ENCODE results near the gene TBCE. TPM values are rescaled to one million over a fixed set of nuclear protein-coding genes. Genes with fewer than 3 reads are reported as not detected.

The TBCE gene
- total RNA-seq, 1 experiment from 2014 or later = 20.8 TPM

- Histone ChIP-seq H2AFZ (ENCODE audit: low read depth, low read length, poor library complexity, severe bottlenecking) (peak within 1 kb of the TSS; percentile 46), H3K9me2 (ENCODE audit: insufficient read depth) (no peaks in the 10 kb centered on the region), H3K4me3 (replicated peaks in 1 of 2; ENCODE audit: low read depth in 1 of 2, low read length in 2 of 2) (peak within 1 kb of the TSS; percentile 95 to 99), H3K79me2 (ENCODE audit: insufficient read depth, low read length) (peaks cover 90% of the 10 kb centered on the region), H3K27ac (ENCODE audit: low read depth, low read length) (peak within 1 kb of the TSS; percentile 92), H4K20me1 (ENCODE audit: insufficient read depth) (no peaks in the 10 kb centered on the region), H3K27me3 (ENCODE audit: insufficient read depth, low read length) (no peaks in the 10 kb centered on the region), H3K4me1 (ENCODE audit: control insufficient read depth in 1 of 2, insufficient read depth in 2 of 2, low read length in 2 of 2) (peaks cover 3 to 22% of the 10 kb centered on the region in 2 experiments; a peak in 3 of 4 replicates), H3K9me3 (ENCODE audit: control insufficient read depth in 1 of 2, insufficient read depth in 1 of 2, low read depth in 1 of 2, low read length in 2 of 2) (no peaks in the 10 kb centered on the region), H3K9ac (ENCODE audit: low read length) (peak within 1 kb of the TSS; percentile 95), H3K4me2 (ENCODE audit: low read length) (peak within 1 kb of the TSS; percentile 96), H3K36me3 (ENCODE audit: control insufficient read depth in 1 of 2, insufficient read depth in 2 of 2, low read length in 2 of 2) (no peaks in the 10 kb centered on the region)
- DNase-seq (ENCODE audit: low read depth, low spot score) (peak; percentile 100), ATAC-seq (peak; percentile 85)
- intact Hi-C loops (cut with micrococcal nuclease) = loop anchor here (1.0 to 5.0 kb wide), 4 partner anchors 39 to 176 kb away; partner anchors contain the start of genes B3GALNT2 and TBCE
- ChIA-PET POLR2A (interaction anchor here (1.0 to 1.8 kb wide), 5 partner anchors 11 to 92 kb away, joined by 3 to 10 read pairs (median 3); partner anchors contain the start of gene TBCE), RAD21 (ENCODE audit: low non-redundant PET in 1 of 2, low total read pairs in 2 of 2, uncharacterized antibody in 2 of 2, unreplicated experiment in 2 of 2) (interaction anchor here (0.5 to 1.4 kb wide), 2 partner anchors 25 to 87 kb away, joined by 5 read pairs; no protein-coding TSS in a partner anchor), CTCF (interaction anchor here (1.2 to 1.8 kb wide), 2 partner anchors 87 to 88 kb away, joined by 3 to 4 read pairs; no protein-coding TSS in a partner anchor)
- BruUV-seq (replicated peaks) = no TSS peak
- TF ChIP-seq YY1 (IDR thresholded peaks at IDR 0.05; ENCODE audit: extremely low read depth, insufficient replicate concordance, low read depth, low read length) = peak; percentile 77
- no peak for TF ChIP-seq CEBPB (IDR thresholded peaks at IDR 0.05; ENCODE audit: low read depth)
- peak; percentile 97 for TF ChIP-seq POLR2AphosphoS5 (IDR thresholded peaks at IDR 0.05; ENCODE audit: low read depth, low read length)
- TF ChIP-seq, protein P1, sequence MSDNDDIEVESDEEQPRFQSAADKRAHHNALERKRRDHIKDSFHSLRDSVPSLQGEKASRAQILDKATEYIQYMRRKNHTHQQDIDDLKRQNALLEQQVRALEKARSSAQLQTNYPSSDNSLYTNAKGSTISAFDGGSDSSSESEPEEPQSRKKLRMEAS (IDR thresholded peaks at IDR 0.05) = peak; percentile 3; the same call in 1 of the 2 replicates
- no peak; the same call in 1 of the 2 replicates for TF ChIP-seq ELF1 (IDR thresholded peaks at IDR 0.05; ENCODE audit: borderline replicate concordance, low read depth)
- peak; percentile 94 for TF ChIP-seq POLR2A (IDR thresholded peaks at IDR 0.05; ENCODE audit: borderline replicate concordance, extremely low read depth, insufficient read depth, insufficient read length)
- TF ChIP-seq ZNF274 (IDR thresholded peaks at IDR 0.05; ENCODE audit: low read depth, low read length) = no peak
- TF ChIP-seq SIN3A (IDR thresholded peaks at IDR 0.05; ENCODE audit: low read depth) = peak; percentile 79; the same call in 1 of the 2 replicates
- peak; percentile 94 for TF ChIP-seq SP1 (IDR thresholded peaks at IDR 0.05; ENCODE audit: low read depth)
- TF ChIP-seq CBX3 (IDR thresholded peaks at IDR 0.05; ENCODE audit: low read depth) = peak; percentile 32; the same call in 1 of the 2 replicates
- TF ChIP-seq JUND (IDR thresholded peaks at IDR 0.05) = no peak
- TF ChIP-seq FOSL1 (IDR thresholded peaks at IDR 0.05; ENCODE audit: low read depth) = no peak
- TF ChIP-seq SRF (IDR thresholded peaks at IDR 0.05; ENCODE audit: low read depth) = no peak
- no peak for TF ChIP-seq EZH2phosphoT487 (IDR thresholded peaks at IDR 0.05; ENCODE audit: borderline replicate concordance)
- TF ChIP-seq TCF7L2 (IDR thresholded peaks at IDR 0.05; ENCODE audit: borderline replicate concordance, extremely low read depth, insufficient read depth, insufficient read length) = no peak
- TF ChIP-seq ZFX (IDR thresholded peaks at IDR 0.05) = no peak
- TF ChIP-seq CTCF (IDR thresholded peaks at IDR 0.05 in 2 of 3, conservative IDR thresholded peaks at IDR 0.05 in 1 of 3; ENCODE audit: borderline replicate concordance in 1 of 3, insufficient read depth in 1 of 3, low read depth in 2 of 3, low read length in 2 of 3) = peak in 1 of 3 experiments; percentile 20; a peak in 1 of 6 replicates
- TF ChIP-seq REST (IDR thresholded peaks at IDR 0.05; ENCODE audit: low read depth) = no peak
These were observed 38.7 kb upstream of the TBCE start, which contains the start of gene GGPS1 for GRCh38 chr1:235328271-235329138. TSS of gene GGPS1 (plus strand) at chr1:235328570. CDS start at chr1:235335265, 6,695 bp downstream.

All from HCT116 (cell line).